ENCODE results near the gene LTO1. TPM values are rescaled to one million over a fixed set of nuclear protein-coding genes. Genes with fewer than 3 reads are reported as not detected.

LTO1 gene
- total and polyA plus RNA-seq, 2 experiments from 2014 or later = 20.1 to 23.3 TPM

DNA sequence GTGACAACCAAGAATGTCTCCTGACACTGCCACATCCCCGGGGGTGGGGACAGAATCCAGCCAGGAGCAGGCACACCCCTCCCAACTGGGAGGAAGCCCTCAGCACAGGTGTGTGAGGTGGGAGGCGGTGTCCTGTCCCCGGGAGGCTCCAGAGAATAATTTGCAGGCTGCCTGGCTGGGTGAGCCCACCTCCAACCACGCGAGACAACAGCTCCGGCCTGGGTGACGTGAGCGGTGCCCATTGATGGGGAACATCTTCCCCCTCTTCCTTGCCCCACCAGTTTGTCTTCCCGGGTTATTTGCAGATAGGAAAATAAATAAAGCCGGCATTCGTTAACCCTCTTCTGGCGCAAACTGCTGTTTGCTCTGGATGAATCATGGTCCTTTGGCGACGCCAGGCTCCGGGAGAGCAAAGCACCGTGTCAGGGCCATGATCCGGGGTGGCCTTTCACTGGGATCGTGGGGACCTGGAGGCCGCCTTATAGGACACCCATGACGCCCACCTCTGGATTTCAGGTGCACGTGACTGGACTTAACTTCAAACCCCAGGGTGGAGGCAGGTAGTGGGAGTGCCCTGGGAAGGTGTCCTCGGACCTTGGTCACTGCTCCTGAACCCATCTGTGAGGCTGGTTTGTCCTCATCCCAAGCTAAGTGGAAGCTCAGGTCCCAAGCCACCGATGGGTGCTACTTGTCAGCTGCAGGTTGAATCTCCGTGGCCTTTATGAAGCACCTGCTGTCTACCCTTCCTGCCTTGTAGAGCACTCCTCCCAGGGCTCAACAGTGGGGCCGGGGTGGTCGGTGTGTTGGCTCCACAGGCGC lies 20.3 kb downstream of the LTO1 start (continued):
- TF ChIP-seq, protein P1, sequence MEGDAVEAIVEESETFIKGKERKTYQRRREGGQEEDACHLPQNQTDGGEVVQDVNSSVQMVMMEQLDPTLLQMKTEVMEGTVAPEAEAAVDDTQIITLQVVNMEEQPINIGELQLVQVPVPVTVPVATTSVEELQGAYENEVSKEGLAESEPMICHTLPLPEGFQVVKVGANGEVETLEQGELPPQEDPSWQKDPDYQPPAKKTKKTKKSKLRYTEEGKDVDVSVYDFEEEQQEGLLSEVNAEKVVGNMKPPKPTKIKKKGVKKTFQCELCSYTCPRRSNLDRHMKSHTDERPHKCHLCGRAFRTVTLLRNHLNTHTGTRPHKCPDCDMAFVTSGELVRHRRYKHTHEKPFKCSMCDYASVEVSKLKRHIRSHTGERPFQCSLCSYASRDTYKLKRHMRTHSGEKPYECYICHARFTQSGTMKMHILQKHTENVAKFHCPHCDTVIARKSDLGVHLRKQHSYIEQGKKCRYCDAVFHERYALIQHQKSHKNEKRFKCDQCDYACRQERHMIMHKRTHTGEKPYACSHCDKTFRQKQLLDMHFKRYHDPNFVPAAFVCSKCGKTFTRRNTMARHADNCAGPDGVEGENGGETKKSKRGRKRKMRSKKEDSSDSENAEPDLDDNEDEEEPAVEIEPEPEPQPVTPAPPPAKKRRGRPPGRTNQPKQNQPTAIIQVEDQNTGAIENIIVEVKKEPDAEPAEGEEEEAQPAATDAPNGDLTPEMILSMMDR (conservative IDR thresholded peaks at IDR 0.05; ENCODE audit: low read depth in 2 of 2) = no peak
- TF ChIP-seq ZNF331 (CRISPR knock-in tag; IDR thresholded peaks at IDR 0.05; ENCODE audit: low read depth) (no peak), CREB1 (CRISPR knock-in tag; IDR thresholded peaks at IDR 0.05; ENCODE audit: low read depth) (no peak)
- TF ChIP-seq, protein P2, sequence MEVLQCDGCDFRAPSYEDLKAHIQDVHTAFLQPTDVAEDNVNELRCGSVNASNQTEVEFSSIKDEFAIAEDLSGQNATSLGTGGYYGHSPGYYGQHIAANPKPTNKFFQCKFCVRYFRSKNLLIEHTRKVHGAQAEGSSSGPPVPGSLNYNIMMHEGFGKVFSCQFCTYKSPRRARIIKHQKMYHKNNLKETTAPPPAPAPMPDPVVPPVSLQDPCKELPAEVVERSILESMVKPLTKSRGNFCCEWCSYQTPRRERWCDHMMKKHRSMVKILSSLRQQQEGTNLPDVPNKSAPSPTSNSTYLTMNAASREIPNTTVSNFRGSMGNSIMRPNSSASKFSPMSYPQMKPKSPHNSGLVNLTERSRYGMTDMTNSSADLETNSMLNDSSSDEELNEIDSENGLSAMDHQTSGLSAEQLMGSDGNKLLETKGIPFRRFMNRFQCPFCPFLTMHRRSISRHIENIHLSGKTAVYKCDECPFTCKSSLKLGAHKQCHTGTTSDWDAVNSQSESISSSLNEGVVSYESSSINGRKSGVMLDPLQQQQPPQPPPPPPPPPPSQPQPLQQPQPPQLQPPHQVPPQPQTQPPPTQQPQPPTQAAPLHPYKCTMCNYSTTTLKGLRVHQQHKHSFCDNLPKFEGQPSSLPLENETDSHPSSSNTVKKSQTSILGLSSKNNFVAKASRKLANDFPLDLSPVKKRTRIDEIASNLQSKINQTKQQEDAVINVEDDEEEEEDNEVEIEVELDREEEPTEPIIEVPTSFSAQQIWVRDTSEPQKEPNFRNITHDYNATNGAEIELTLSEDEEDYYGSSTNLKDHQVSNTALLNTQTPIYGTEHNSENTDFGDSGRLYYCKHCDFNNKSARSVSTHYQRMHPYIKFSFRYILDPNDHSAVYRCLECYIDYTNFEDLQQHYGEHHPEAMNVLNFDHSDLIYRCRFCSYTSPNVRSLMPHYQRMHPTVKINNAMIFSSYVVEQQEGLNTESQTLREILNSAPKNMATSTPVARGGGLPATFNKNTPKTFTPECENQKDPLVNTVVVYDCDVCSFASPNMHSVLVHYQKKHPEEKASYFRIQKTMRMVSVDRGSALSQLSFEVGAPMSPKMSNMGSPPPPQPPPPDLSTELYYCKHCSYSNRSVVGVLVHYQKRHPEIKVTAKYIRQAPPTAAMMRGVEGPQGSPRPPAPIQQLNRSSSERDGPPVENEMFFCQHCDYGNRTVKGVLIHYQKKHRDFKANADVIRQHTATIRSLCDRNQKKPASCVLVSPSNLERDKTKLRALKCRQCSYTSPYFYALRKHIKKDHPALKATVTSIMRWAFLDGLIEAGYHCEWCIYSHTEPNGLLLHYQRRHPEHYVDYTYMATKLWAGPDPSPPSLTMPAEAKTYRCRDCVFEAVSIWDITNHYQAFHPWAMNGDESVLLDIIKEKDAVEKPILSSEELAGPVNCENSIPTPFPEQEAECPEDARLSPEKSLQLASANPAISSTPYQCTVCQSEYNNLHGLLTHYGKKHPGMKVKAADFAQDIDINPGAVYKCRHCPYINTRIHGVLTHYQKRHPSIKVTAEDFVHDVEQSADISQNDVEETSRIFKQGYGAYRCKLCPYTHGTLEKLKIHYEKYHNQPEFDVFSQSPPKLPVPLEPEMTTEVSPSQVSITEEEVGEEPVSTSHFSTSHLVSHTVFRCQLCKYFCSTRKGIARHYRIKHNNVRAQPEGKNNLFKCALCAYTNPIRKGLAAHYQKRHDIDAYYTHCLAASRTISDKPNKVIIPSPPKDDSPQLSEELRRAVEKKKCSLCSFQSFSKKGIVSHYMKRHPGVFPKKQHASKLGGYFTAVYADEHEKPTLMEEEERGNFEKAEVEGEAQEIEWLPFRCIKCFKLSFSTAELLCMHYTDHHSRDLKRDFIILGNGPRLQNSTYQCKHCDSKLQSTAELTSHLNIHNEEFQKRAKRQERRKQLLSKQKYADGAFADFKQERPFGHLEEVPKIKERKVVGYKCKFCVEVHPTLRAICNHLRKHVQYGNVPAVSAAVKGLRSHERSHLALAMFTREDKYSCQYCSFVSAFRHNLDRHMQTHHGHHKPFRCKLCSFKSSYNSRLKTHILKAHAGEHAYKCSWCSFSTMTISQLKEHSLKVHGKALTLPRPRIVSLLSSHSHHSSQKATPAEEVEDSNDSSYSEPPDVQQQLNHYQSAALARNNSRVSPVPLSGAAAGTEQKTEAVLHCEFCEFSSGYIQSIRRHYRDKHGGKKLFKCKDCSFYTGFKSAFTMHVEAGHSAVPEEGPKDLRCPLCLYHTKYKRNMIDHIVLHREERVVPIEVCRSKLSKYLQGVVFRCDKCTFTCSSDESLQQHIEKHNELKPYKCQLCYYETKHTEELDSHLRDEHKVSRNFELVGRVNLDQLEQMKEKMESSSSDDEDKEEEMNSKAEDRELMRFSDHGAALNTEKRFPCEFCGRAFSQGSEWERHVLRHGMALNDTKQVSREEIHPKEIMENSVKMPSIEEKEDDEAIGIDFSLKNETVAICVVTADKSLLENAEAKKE (CRISPR knock-in tag; IDR thresholded peaks at IDR 0.05) = no peak

DNA sequence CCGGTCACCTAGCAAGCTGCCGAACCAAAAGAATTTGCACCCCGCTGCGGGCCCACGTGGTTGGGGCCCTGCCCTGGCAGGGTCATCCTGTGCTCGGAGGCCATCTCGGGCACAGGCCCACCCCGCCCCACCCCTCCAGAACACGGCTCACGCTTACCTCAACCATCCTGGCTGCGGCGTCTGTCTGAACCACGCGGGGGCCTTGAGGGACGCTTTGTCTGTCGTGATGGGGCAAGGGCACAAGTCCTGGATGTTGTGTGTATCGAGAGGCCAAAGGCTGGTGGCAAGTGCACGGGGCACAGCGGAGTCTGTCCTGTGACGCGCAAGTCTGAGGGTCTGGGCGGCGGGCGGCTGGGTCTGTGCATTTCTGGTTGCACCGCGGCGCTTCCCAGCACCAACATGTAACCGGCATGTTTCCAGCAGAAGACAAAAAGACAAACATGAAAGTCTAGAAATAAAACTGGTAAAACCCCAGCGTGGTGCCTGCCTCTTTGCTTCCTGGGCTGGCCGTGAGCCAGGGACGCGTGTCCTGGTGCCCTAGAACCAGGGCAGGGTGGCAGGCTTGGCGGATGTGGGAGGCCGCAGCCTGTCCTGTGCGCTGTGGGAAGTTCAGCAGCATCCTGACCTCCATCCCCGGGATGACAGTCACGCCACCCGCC lies 21.0 kb downstream of the LTO1 start:
- H3K4me3 ChIP-seq = no peak overlapping the region
- 0 out of 2 replicates have a peak, but pooled peaks cover 3% of the 10 kb centered on the region for H3K79me2 ChIP-seq (replicated peaks; ENCODE audit: insufficient read depth)
- no peak for DNase-seq (ENCODE audit: low spot score)
- Mint-ChIP-seq H3K27me3 (ENCODE audit: insufficient read depth, low read depth, poor library complexity) (peaks cover 17% of the 10 kb centered on the region), H3K9me3 (no peaks in the 10 kb centered on the region; the same call in 2 of the 3 replicates), H3K4me3 (no peak overlapping the region), H3K4me1 (peaks cover 30% of the 10 kb centered on the region), H3K36me3 (ENCODE audit: low read depth) (peaks cover 46% of the 10 kb centered on the region), H3K27ac (no peak overlapping the region)
- TF ChIP-seq, protein P3, sequence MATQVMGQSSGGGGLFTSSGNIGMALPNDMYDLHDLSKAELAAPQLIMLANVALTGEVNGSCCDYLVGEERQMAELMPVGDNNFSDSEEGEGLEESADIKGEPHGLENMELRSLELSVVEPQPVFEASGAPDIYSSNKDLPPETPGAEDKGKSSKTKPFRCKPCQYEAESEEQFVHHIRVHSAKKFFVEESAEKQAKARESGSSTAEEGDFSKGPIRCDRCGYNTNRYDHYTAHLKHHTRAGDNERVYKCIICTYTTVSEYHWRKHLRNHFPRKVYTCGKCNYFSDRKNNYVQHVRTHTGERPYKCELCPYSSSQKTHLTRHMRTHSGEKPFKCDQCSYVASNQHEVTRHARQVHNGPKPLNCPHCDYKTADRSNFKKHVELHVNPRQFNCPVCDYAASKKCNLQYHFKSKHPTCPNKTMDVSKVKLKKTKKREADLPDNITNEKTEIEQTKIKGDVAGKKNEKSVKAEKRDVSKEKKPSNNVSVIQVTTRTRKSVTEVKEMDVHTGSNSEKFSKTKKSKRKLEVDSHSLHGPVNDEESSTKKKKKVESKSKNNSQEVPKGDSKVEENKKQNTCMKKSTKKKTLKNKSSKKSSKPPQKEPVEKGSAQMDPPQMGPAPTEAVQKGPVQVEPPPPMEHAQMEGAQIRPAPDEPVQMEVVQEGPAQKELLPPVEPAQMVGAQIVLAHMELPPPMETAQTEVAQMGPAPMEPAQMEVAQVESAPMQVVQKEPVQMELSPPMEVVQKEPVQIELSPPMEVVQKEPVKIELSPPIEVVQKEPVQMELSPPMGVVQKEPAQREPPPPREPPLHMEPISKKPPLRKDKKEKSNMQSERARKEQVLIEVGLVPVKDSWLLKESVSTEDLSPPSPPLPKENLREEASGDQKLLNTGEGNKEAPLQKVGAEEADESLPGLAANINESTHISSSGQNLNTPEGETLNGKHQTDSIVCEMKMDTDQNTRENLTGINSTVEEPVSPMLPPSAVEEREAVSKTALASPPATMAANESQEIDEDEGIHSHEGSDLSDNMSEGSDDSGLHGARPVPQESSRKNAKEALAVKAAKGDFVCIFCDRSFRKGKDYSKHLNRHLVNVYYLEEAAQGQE (IDR thresholded peaks at IDR 0.05; ENCODE audit: unreplicated experiment) = no peak
- TF ChIP-seq, protein P4, sequence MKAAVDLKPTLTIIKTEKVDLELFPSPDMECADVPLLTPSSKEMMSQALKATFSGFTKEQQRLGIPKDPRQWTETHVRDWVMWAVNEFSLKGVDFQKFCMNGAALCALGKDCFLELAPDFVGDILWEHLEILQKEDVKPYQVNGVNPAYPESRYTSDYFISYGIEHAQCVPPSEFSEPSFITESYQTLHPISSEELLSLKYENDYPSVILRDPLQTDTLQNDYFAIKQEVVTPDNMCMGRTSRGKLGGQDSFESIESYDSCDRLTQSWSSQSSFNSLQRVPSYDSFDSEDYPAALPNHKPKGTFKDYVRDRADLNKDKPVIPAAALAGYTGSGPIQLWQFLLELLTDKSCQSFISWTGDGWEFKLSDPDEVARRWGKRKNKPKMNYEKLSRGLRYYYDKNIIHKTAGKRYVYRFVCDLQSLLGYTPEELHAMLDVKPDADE (IDR thresholded peaks at IDR 0.05) = no peak
- no peaks in the 10 kb centered on the region for H3K9me2 ChIP-seq (ENCODE audit: insufficient read depth)
- peaks cover 18% of the 10 kb centered on the region for H3K4me1 ChIP-seq (ENCODE audit: insufficient read depth)
- no peak overlapping the region for H3K27ac ChIP-seq (ENCODE audit: low read depth)
- H3K27me3 ChIP-seq (ENCODE audit: insufficient read depth) = no peaks in the 10 kb centered on the region
- 0 out of 2 replicates have a peak, but pooled peaks cover 13% of the 10 kb centered on the region for H3F3A ChIP-seq (replicated peaks; ENCODE audit: low read depth)
- H4K20me1 ChIP-seq (replicated peaks; ENCODE audit: insufficient read depth) = 0 out of 2 replicates have a peak, but pooled peaks cover 1% of the 10 kb centered on the region
- no peak overlapping the region for H3K4me2 ChIP-seq
- no peak for ATAC-seq
- no peak overlapping the region for H2AFZ ChIP-seq
- peaks cover 18% of the 10 kb centered on the region for H3K36me3 ChIP-seq (ENCODE audit: insufficient read depth)

All from GM23338 (cell line).